Dendritic cell treated with granulocyte-macrophage colony-stimulating factor and Interleukin-4, amounts not matched to agents 40 ng/mL and 50 ng/mL, for 4 days (primary cell): ENCODE data around the gene CCDC196.
"Not testable (repeated sequence)": the region's sequence is repeated elsewhere in the genome, so short reads cannot be mapped to it uniquely, and the experiment has no call there.

Experiments
- H3K27ac Mint-ChIP-seq: one replicate; pipeline ENCODE4 v1.8.0; 2022; ENCODE audit warnings: mild to moderate bottlenecking, mixed read lengths
- H3K27me3 Mint-ChIP-seq: one replicate; pipeline ENCODE4 v1.8.0; 2022; ENCODE audit warnings: mild to moderate bottlenecking, mixed read lengths
- H3K36me3 Mint-ChIP-seq: one replicate; pipeline ENCODE4 v1.8.0; 2022; ENCODE audit warnings: low read depth, mixed read lengths
- H3K4me1 Mint-ChIP-seq: one replicate; pipeline ENCODE4 v1.8.0; 2022; ENCODE audit warnings: low read depth, mixed read lengths
- H3K4me3 Mint-ChIP-seq: one replicate; pipeline ENCODE4 v1.8.0; 2022; ENCODE audit warnings: mild to moderate bottlenecking, moderate library complexity, mixed read lengths
- H3K9me3 Mint-ChIP-seq: one replicate; pipeline ENCODE4 v1.8.0; 2022; ENCODE audit warnings: mixed read lengths
- intact Hi-C: fragments of 100-400 bp; cut with micrococcal nuclease; formaldehyde crosslinking; loops from one replicate; pipeline ENCODE4 v1.15.0; 2022

Gene CCDC196

GRCh38 chr14:66545751-66546150 lies 59.6 kb downstream of the CCDC196 start:
- H3K4me3 Mint-ChIP-seq, H3K4me1 Mint-ChIP-seq, H3K27me3 Mint-ChIP-seq, intact Hi-C loops, H3K36me3 Mint-ChIP-seq, H3K27ac Mint-ChIP-seq, H3K9me3 Mint-ChIP-seq: not testable (repeated sequence)
